Peyer's patch (tissue), 4 donors: ENCODE data around the gene SLC22A31. TPM values are rescaled to one million over a fixed set of nuclear protein-coding genes. Genes with fewer than 3 reads are reported as not detected.

ENCODE experiments used
- total RNA-seq, 4 donors: library from RNA; depleted of rRNA; stranded (reverse); fragments of >200 nt; gene quantifications; one replicate each; pipeline ENCODE4 v1.1.0, GENCODE V29; 2016

Gene SLC22A31
- total RNA-seq, 4 donors from 2014 or later: 0.53 to 0.67 TPM; not detected in 2

Other genes with a start within 250 kb of the SLC22A31 start
- 10 to 100 TPM in 1 of 4 donors, 1 to 10 TPM in 3; 3.5 to 35.5 (median 6.8) TPM for gene CBFA2T3, start 223.3 kb downstream of the SLC22A31 start, total RNA-seq
- gene ACSF3, start 106.7 kb downstream of the SLC22A31 start, total RNA-seq: 100 to 1,000 TPM in 2 of 4 donors, 10 to 100 TPM in 2; 94.6 to 120 (median 108) TPM
- gene CDH15, start 28.8 kb downstream of the SLC22A31 start, total RNA-seq: not detected
- gene ZNF778, start 17.2 kb upstream of the SLC22A31 start, total RNA-seq: 10 to 100 TPM in 2 of 4 donors, 1 to 10 TPM in 2; 4.1 to 16.9 (median 10.7) TPM